Astrocyte of the spinal cord (primary cell): ENCODE results near the gene PDZD2.
"Not testable (repeated sequence)": the region's sequence is repeated elsewhere in the genome, so short reads cannot be mapped to it uniquely, and the experiment has no call there.

Experiments used
- DNase-seq: peaks from one replicate; pipeline ENCODE4 v3.0.0; 2011; ENCODE audit warnings: low read depth, low spot score
- H3K4me3 ChIP-seq: 2 replicates; pipeline ENCODE4 v1.5.1; 2011; ENCODE audit warnings: low read depth, mild to moderate bottlenecking, low read length, moderate library complexity
- in situ Hi-C: cut with HindIII; loops from 2 replicates; pipeline ENCODE4 v1.10.0; 2017; ENCODE audit warnings: low sequenced_read_pairs
- TF ChIP-seq, protein P1 (sequence below): IDR thresholded peaks from 2 replicates; pipeline ENCODE4 v1.5.1; 2012; ENCODE audit warnings: low read depth, mild to moderate bottlenecking, low read length, inconsistent platforms

PDZD2 gene

DNA sequence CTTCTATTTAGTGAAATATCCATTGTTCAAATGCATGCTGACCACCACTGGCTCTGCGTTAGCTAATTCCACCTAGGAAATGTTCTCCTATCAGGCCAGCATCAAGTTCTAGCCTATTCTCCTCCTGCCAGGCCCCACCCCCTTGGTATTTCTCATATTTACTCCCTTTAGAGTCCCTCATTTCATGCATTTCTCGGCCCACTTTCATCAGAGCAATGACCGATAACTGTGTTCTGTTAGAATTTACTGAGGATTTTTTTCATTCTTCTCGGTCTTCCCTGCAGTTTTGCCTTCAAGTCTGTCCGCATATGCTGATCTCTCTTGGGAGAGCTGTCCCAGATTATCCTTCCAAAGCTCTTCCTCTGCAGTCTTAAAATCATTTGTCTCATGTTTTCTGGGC, 391.8 kb downstream of the PDZD2 start:
- in situ Hi-C loops: no loop called here
- TF ChIP-seq, protein P1, sequence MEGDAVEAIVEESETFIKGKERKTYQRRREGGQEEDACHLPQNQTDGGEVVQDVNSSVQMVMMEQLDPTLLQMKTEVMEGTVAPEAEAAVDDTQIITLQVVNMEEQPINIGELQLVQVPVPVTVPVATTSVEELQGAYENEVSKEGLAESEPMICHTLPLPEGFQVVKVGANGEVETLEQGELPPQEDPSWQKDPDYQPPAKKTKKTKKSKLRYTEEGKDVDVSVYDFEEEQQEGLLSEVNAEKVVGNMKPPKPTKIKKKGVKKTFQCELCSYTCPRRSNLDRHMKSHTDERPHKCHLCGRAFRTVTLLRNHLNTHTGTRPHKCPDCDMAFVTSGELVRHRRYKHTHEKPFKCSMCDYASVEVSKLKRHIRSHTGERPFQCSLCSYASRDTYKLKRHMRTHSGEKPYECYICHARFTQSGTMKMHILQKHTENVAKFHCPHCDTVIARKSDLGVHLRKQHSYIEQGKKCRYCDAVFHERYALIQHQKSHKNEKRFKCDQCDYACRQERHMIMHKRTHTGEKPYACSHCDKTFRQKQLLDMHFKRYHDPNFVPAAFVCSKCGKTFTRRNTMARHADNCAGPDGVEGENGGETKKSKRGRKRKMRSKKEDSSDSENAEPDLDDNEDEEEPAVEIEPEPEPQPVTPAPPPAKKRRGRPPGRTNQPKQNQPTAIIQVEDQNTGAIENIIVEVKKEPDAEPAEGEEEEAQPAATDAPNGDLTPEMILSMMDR: no peak

DNA sequence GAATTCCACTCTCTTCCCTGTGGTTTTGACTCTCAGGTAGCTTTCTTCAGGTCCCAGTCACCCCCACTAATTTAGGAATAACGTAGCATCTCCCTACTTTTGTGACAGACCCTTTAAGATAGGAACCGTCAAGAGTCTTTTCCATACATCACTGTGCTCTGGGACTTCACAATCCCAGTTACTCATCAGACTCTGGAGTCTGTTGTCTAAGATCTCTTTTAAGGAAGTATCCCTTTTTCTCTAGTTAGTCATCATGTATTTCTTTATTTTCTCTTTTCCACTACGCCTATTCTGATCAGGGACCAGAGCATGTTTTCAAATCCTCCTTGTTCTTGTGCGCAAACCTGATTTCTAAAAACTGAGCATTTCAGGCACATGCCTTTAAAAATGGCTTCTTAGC, 392.2 kb downstream of the PDZD2 start:
- DNase-seq: no peak
- TF ChIP-seq, protein P1: no peak
- no peak overlapping the region for H3K4me3 ChIP-seq
- in situ Hi-C loops: no loop called here

More for the DNA sequence above, 391.8 kb downstream of the PDZD2 start:
- no peak for DNase-seq
- H3K4me3 ChIP-seq: no peak overlapping the region

DNA sequence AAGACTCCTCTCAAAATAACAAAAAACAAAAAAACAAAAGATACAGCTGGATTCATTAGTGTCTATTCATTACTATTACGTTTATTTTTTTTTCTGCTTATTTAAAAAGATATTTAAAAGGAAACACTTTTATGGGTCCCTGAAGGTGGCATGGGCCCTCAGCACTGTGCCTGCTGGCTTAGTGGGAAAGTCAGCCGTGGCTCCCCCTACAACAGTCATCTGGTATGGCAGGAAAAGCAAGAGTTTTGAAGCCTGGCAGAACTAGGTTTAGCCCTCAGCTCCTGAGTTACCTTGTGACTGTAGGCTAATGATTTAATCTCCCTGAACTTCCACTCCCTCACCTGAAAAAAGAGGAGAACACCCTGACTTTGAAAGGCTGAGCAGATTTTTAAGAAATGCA, 399.6 kb downstream of the PDZD2 start:
- TF ChIP-seq, protein P1: no peak
- no peak for DNase-seq
- in situ Hi-C loops: no loop called here

DNA sequence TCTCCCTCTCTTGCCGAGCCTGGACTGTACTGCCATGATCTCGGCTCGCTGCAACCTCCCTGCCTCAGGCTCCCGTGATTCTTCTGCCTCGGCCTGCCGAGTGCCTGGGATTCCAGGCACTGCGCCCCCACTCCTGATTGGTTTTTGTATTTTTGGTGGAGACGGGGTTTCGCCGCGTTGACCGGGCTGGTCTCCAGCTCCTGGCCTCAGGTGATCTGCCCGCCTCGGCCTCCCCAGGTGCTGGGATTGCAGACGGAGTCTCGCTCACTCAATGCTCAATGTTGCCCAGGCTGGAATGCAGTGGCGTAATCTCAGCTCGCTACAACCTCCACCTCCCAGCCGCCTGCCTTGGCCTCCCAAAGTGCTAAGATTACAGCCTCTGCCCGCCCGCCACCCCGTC, 400.2 kb downstream of the PDZD2 start:
- in situ Hi-C loops, DNase-seq, H3K4me3 ChIP-seq: not testable (repeated sequence)

More for the DNA sequence above, 399.6 kb downstream of the PDZD2 start:
- no peak overlapping the region for H3K4me3 ChIP-seq

GRCh38 chr5:32039601-32040000, 400.7 kb downstream of the PDZD2 start:
- H3K4me3 ChIP-seq, DNase-seq, in situ Hi-C loops: not testable (repeated sequence)

GRCh38 chr5:32040181-32040695, 401.3 kb downstream of the PDZD2 start:
- in situ Hi-C loops, H3K4me3 ChIP-seq, DNase-seq: not testable (repeated sequence)

GRCh38 chr5:32042551-32042961, 403.6 kb downstream of the PDZD2 start:
- in situ Hi-C loops: no loop called here
- no peak for DNase-seq
- TF ChIP-seq, protein P1: no peak
- no peak overlapping the region for H3K4me3 ChIP-seq

GRCh38 chr5:32043105-32043504, 404.2 kb downstream of the PDZD2 start:
- in situ Hi-C loops: no loop called here
- DNase-seq: no peak
- no peak overlapping the region for H3K4me3 ChIP-seq
- TF ChIP-seq, protein P1: no peak
